Vagina (tissue), 2 donors: ENCODE data around the gene UNC13B. TPM values are rescaled to one million over a fixed set of nuclear protein-coding genes. Genes with fewer than 3 reads are reported as not detected.

Experiments
- DNase-seq, 2 donors: peaks; one replicate each; pipeline ENCODE4 v3.0.0-alpha.2; 2017; ENCODE audit errors: extremely low spot score in 2 of 2
- H3K27ac ChIP-seq: fragments of 200-600 bp; sonication (generic); one replicate; pipeline ENCODE4 v1.5.1; 2019
- H3K27me3 ChIP-seq: fragments of 200-600 bp; sonication (generic); one replicate; pipeline ENCODE4 v1.5.1; 2019
- H3K36me3 ChIP-seq, 2 donors: fragments of 200-600 bp; sonication (generic); one replicate each; pipeline ENCODE4 v1.5.1; 2017 to 2019
- H3K4me1 ChIP-seq: fragments of 200-600 bp; sonication (generic); one replicate; pipeline ENCODE4 v1.5.1; 2019
- H3K4me3 ChIP-seq, 2 donors: fragments of 200-600 bp; sonication (generic); 1 replicate in 1 of 2; 2 replicates in 1 of 2; pipeline ENCODE4 v1.5.1; 2016 to 2019
- H3K9me3 ChIP-seq: fragments of 200-600 bp; sonication (generic); one replicate; pipeline ENCODE4 v1.5.1; 2019
- CTCF ChIP-seq, 3 experiments: fragments of 450-650 bp in 2 of 3; fragments of 200-600 bp in 1 of 3; sonication (generic) in 1 of 3; IDR thresholded peaks; one replicate each; pipeline ENCODE4 v1.5.1; 2017 to 2019; ENCODE audit warnings: antibody characterized with exemption in 3 of 3, mild to moderate bottlenecking in 2 of 3, moderate library complexity in 2 of 3
- POLR2A ChIP-seq, 2 donors: fragments of 450-650 bp; IDR thresholded peaks; one replicate each; pipeline ENCODE4 v1.6.1; 2017; ENCODE audit warnings: antibody characterized with exemption in 2 of 2, mild to moderate bottlenecking in 2 of 2, moderate library complexity in 2 of 2
- POLR2AphosphoS5 ChIP-seq, 2 donors: sonication (generic); formaldehyde crosslinking; IDR thresholded peaks; one replicate each; pipeline ENCODE4 v1.9.0; 2017; ENCODE audit warnings: antibody characterized with exemption in 2 of 2, mild to moderate bottlenecking in 2 of 2, low read depth in 1 of 2; ENCODE audit not compliant: insufficient read depth in 1 of 2
- intact Hi-C: fragments of 100-400 bp; cut with DNase I; formaldehyde crosslinking; loops from one replicate; pipeline ENCODE4 v1.15.1; 2023
- total RNA-seq: library from RNA; depleted of rRNA; stranded (reverse); fragments of >200 nt; gene quantifications from one replicate; pipeline ENCODE4 v1.2.3, GENCODE V29; 2016

Gene UNC13B
- total RNA-seq, 1 donor from 2014 or later = 20.4 TPM

DNA sequence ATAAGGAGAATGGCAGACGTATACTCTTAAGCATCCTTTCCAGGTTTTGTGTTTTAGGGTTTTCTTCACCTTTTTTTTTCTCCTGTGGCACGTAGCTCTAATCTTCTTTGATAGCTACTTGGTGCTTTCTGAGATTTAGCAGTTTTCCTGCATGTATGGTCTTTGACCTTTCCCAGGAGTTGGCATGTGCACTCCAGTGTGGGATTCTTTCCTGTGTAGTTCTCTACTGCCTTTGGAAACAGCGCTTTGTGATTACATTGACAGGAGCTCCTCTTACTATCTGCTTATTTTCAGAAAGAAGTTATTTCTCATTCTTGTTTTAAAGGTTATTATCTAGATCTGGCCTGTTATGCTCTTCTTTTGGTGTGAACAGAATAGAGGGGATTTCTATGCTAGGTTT, 65.5 kb downstream of the UNC13B start:
- intact Hi-C loops = no loop called here
- DNase-seq = no peak
- Histone ChIP-seq H3K9me3 (no peaks in the 10 kb centered on the region), H3K27ac (no peak overlapping the region), H3K27me3 (no peaks in the 10 kb centered on the region), H3K4me1 (no peaks in the 10 kb centered on the region), H3K36me3 (no peaks in the 10 kb centered on the region), H3K4me3 (no peak overlapping the region)
- TF ChIP-seq CTCF (IDR thresholded peaks at IDR 0.05) = no peak
- TF ChIP-seq POLR2A (IDR thresholded peaks at IDR 0.05) = no peak
- TF ChIP-seq POLR2AphosphoS5 (IDR thresholded peaks at IDR 0.05; ENCODE audit: insufficient read depth in 1 of 2, low read depth in 1 of 2) = no peak

DNA sequence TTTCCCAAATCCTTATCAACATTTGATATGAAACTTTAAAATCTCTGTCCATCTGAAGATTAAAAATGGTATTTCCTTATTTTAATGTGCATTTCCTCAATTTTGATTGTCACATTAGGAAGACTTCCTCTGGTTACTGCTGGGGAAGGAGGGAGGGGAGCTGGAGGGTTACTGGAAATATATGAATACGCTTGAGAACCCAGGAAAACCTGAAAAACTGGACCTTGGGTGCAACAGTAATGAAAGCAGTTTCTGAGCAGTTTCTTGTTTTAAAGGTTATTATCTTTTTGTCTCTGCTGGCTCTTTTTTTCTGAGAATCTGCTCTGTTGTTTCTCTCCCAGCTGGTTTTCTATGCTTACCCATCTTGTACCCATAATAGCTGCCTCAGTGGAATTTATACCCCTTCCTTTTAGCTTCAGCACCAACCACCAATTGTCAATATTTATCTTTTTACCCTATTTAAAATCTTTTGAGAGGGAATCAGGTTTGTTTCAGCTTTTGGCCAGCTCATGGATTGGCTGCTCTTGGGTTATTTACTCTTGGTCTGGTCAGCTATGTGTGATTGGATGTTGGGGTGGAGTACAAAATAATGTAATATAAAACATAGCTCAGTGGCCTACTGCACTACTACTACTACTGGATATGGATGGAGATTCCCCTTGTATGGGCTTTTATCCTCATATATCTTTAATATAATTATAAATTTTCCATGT, 67.4 kb downstream of the UNC13B start:
- H3K4me1 ChIP-seq = no peaks in the 10 kb centered on the region
- no peak overlapping the region for H3K4me3 ChIP-seq
- no peaks in the 10 kb centered on the region for H3K9me3 ChIP-seq
- TF ChIP-seq POLR2AphosphoS5 (IDR thresholded peaks at IDR 0.05; ENCODE audit: insufficient read depth in 1 of 2, low read depth in 1 of 2) (no peak), POLR2A (IDR thresholded peaks at IDR 0.05) (no peak), CTCF (IDR thresholded peaks at IDR 0.05) (no peak)
- intact Hi-C loops = no loop called here
- H3K27ac ChIP-seq = no peak overlapping the region
- no peaks in the 10 kb centered on the region for H3K36me3 ChIP-seq
- DNase-seq = no peak
- no peaks in the 10 kb centered on the region for H3K27me3 ChIP-seq

DNA sequence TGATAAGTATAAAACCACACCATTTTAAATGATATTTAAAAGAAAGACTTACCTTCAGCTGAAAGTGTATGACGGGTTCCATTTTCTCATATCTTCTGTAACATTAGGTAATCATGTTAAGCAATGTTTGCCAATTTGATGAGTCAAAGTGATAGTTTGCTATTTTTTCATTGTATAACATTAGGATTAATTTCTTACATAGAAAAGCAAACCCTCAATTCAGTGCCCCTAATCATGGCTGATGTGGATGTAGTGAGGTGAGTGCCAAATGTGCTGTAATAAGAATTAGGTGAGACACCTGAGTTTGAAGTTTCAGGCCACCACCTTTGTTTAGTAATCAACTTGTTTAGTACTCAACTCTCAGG, 68.0 kb downstream of the UNC13B start:
- intact Hi-C loops = no loop called here
- Histone ChIP-seq H3K4me3 (no peak overlapping the region), H3K36me3 (no peaks in the 10 kb centered on the region), H3K27me3 (no peaks in the 10 kb centered on the region), H3K4me1 (no peaks in the 10 kb centered on the region), H3K27ac (no peak overlapping the region), H3K9me3 (no peaks in the 10 kb centered on the region)
- no peak for DNase-seq
- TF ChIP-seq POLR2A (IDR thresholded peaks at IDR 0.05) (no peak), CTCF (IDR thresholded peaks at IDR 0.05) (no peak), POLR2AphosphoS5 (IDR thresholded peaks at IDR 0.05; ENCODE audit: insufficient read depth in 1 of 2, low read depth in 1 of 2) (no peak)

DNA sequence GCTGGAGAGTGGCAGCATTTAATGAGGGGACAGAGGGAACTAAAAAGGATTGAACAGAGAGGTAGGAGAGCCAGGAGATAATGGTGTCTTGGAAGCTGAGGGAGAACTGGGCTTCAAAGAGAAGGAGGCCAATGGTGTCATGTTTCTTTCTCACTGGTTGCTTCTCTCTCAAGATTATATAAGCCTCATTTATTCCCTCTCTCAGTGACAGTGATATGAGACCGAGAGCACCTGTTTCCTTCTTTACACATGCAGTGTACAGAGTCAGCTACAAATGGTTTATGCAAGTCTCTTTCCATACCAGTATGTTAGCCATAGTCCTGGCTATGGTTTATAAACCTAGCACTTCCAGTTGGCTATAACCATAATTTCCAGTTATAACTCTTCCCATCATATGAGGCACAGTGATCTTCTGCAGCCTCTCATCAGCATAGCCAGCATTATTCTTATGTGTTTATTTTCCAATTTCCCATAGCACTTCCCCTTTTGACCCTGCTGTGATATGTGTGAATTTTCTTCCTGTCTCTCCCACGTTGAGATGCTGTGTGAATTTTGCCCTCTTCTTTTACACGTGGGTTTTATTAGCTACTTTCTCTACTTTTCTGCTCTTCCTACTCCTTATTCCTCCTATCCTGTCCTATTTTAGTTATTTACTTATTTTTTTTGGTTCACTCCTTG, 71.2 kb downstream of the UNC13B start:
- DNase-seq = no peak
- H3K36me3 ChIP-seq = no peaks in the 10 kb centered on the region
- H3K4me1 ChIP-seq = no peaks in the 10 kb centered on the region
- no peaks in the 10 kb centered on the region for H3K9me3 ChIP-seq
- H3K27me3 ChIP-seq = no peaks in the 10 kb centered on the region
- H3K4me3 ChIP-seq = no peak overlapping the region
- TF ChIP-seq POLR2AphosphoS5 (IDR thresholded peaks at IDR 0.05; ENCODE audit: insufficient read depth in 1 of 2, low read depth in 1 of 2) (no peak), CTCF (IDR thresholded peaks at IDR 0.05) (no peak), POLR2A (IDR thresholded peaks at IDR 0.05) (no peak)
- intact Hi-C loops = no loop called here
- no peak overlapping the region for H3K27ac ChIP-seq

- no peak overlapping the region for H3K27ac ChIP-seq
- no peaks in the 10 kb centered on the region for H3K27me3 ChIP-seq
- no peaks in the 10 kb centered on the region for H3K9me3 ChIP-seq
- intact Hi-C loops = no loop called here
- no peaks in the 10 kb centered on the region for H3K36me3 ChIP-seq
- DNase-seq = no peak
- H3K4me1 ChIP-seq = no peaks in the 10 kb centered on the region
- H3K4me3 ChIP-seq = no peak overlapping the region
- no peak for TF ChIP-seq CTCF (IDR thresholded peaks at IDR 0.05)
- TF ChIP-seq POLR2AphosphoS5 (IDR thresholded peaks at IDR 0.05; ENCODE audit: insufficient read depth in 1 of 2, low read depth in 1 of 2) = no peak
- no peak for TF ChIP-seq POLR2A (IDR thresholded peaks at IDR 0.05)
Observed at GRCh38 chr9:35236692-35237091, 74.9 kb downstream of the UNC13B start.
